Kidney (tissue), 14 donors: ENCODE results near the gene TMOD1. TPM values are rescaled to one million over a fixed set of nuclear protein-coding genes. Genes with fewer than 3 reads are reported as not detected.

Source experiments
- DNase-seq, 5 donors: peaks; one replicate each; pipeline ENCODE4 v3.0.0-alpha.2; 2013 to 2020
- FAIRE-seq: peaks from 2 replicates; lab custom pipeline; 2012; peaks lifted over from hg19 to GRCh38; lab: Jason Lieb, UNC
- H3K27ac ChIP-seq, 2 donors: one replicate each; pipeline ENCODE4 v1.7.0; 2013; ENCODE audit warnings: low read depth in 2 of 2, low read length in 2 of 2, inconsistent platforms in 1 of 2
- H3K27me3 ChIP-seq: one replicate; pipeline ENCODE4 v1.7.1; 2013; ENCODE audit warnings: low read length, inconsistent platforms; ENCODE audit not compliant: control insufficient read depth, insufficient read depth
- H3K36me3 ChIP-seq, 3 donors: one replicate each; pipeline versions ENCODE4 v1.7.0 to v1.7.1; 2013; ENCODE audit warnings: low read length in 3 of 3, control low read depth in 1 of 3, inconsistent platforms in 1 of 3; ENCODE audit not compliant: insufficient read depth in 3 of 3, control insufficient read depth in 2 of 3
- H3K4me1 ChIP-seq, 3 donors: one replicate each; pipeline versions ENCODE4 v1.7.0 to v1.7.1; 2013; ENCODE audit warnings: low read length in 3 of 3, inconsistent platforms in 1 of 3, low read depth in 1 of 3; ENCODE audit not compliant: control insufficient read depth in 2 of 3, insufficient read depth in 2 of 3
- H3K4me3 ChIP-seq, 3 donors: one replicate each; pipeline versions ENCODE4 v1.7.0 to v1.8.1; 2013; ENCODE audit warnings: low read length in 3 of 3, control low read depth in 1 of 3, inconsistent platforms in 1 of 3
- H3K9ac ChIP-seq, 3 donors: one replicate each; pipeline versions ENCODE4 v1.7.0 to v1.7.1; 2013; ENCODE audit warnings: low read length in 3 of 3, control low read depth in 1 of 3, inconsistent platforms in 1 of 3
- H3K9me3 ChIP-seq, 3 donors: one replicate each; pipeline versions ENCODE4 v1.7.0 to v1.7.1; 2013; ENCODE audit warnings: low read length in 3 of 3, control low read depth in 1 of 3, inconsistent platforms in 1 of 3; ENCODE audit not compliant: control insufficient read depth in 2 of 3, insufficient read depth in 1 of 3
- intact Hi-C: fragments of 100-400 bp; cut with DNase I; formaldehyde crosslinking; loops from one replicate; pipeline ENCODE4 v1.11.1; 2022
- polyA plus RNA-seq: library from polyadenylated mRNA; stranded (reverse); fragments of 350-450 nt; fragmentation: Illumina TruSeq; extraction: RNeasy Lipid Tissue Mini Kit (QIAGEN cat#74804); gene quantifications from one replicate; pipeline ENCODE4 v1.2.3, GENCODE V29; 2014; ENCODE audit warnings: low read depth, low replicate concordance; ENCODE audit not compliant: insufficient read depth
- total RNA-seq: library from RNA; stranded (reverse); fragmentation: NEBNext Ultra II Directional; extraction: Animal tissue kit (Norgen Biotek cat#: 25700); gene quantifications from one replicate; pipeline ENCODE4 v1.2.1, GENCODE V29; 2021
- TF ChIP-seq, protein P1 (sequence below): IDR thresholded peaks from 3 replicates; pipeline ENCODE4 v1.5.1; 2012; ENCODE audit warnings: mild to moderate bottlenecking, moderate library complexity, borderline replicate concordance; ENCODE audit not compliant: insufficient read depth; ENCODE audit errors: extremely low read depth
- donor health status: control.
- donor health status: control.
- donor health status: control.
- donor health status: control.
- donor health status: control.
- donor health status: DM: yes; HTN: yes; CAD: no.
- donor health status: Normal renal cell carcinoma (clear cell type).

Gene TMOD1
- total and polyA plus RNA-seq, 2 donors from 2014 or later, result 8.1 to 14.9 TPM

DNA sequence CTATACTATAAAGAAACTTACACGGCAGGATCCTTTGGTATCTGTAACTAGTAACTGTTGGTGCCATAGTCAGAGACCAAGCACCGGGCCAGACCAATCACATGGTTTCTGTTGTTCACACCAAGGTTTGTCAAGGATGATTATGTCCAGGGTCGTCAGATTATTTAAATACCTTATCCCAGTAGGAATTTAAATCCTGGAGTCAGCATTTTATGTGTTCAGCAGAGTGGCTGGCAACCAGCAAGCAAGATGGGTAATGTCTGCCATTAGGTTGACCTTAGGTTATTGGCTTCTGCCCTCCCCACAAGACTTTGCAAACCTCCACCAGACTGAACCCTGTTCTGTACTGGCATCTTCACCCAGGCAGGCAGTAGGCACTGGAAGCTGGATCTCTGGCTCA, 39.3 kb upstream of the TMOD1 start:
- H3K27me3 ChIP-seq, result no peaks in the 10 kb centered on the region
- TF ChIP-seq, protein P1, sequence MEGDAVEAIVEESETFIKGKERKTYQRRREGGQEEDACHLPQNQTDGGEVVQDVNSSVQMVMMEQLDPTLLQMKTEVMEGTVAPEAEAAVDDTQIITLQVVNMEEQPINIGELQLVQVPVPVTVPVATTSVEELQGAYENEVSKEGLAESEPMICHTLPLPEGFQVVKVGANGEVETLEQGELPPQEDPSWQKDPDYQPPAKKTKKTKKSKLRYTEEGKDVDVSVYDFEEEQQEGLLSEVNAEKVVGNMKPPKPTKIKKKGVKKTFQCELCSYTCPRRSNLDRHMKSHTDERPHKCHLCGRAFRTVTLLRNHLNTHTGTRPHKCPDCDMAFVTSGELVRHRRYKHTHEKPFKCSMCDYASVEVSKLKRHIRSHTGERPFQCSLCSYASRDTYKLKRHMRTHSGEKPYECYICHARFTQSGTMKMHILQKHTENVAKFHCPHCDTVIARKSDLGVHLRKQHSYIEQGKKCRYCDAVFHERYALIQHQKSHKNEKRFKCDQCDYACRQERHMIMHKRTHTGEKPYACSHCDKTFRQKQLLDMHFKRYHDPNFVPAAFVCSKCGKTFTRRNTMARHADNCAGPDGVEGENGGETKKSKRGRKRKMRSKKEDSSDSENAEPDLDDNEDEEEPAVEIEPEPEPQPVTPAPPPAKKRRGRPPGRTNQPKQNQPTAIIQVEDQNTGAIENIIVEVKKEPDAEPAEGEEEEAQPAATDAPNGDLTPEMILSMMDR, result no peak
- intact Hi-C loops, result no loop called here
- H3K9me3 ChIP-seq, result no peaks in the 10 kb centered on the region
- no peaks in the 10 kb centered on the region for H3K4me1 ChIP-seq
- no peak overlapping the region for H3K4me3 ChIP-seq
- FAIRE-seq (no peak), DNase-seq (no peak)
- peaks cover 0 to 5% (median 2%) of the 10 kb centered on the region in 3 donors for H3K36me3 ChIP-seq
- no peak overlapping the region for H3K9ac ChIP-seq
- H3K27ac ChIP-seq, result no peak overlapping the region

DNA sequence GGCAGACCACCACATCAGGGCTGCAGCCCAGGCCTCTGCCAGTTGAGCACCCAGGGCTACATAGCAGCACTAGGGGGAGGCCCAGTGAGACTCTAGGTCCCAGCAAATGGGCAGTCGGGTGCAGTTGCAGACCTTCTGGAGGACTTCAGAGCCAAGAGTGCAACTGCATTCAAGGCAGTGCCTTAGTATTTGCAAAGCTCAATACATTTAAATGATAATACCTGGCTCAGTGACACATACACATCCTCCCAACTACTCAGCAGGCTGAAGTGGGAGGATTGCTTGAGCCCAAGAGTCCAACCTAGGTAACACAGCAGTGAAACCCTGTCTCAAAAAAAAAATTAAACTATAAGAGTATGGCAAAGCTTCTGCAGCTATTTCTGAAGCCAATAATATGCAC, 38.6 kb upstream of the TMOD1 start:
- intact Hi-C loops, result no loop called here
- Histone ChIP-seq H3K9me3 (no peaks in the 10 kb centered on the region), H3K27me3 (no peaks in the 10 kb centered on the region), H3K4me3 (no peak overlapping the region), H3K27ac (no peak overlapping the region), H3K4me1 (no peaks in the 10 kb centered on the region), H3K9ac (no peak overlapping the region), H3K36me3 (peaks cover 0 to 5% (median 2%) of the 10 kb centered on the region in 3 donors)
- DNase-seq, result no peak
- no peak for FAIRE-seq
- TF ChIP-seq, protein P1, result no peak

DNA sequence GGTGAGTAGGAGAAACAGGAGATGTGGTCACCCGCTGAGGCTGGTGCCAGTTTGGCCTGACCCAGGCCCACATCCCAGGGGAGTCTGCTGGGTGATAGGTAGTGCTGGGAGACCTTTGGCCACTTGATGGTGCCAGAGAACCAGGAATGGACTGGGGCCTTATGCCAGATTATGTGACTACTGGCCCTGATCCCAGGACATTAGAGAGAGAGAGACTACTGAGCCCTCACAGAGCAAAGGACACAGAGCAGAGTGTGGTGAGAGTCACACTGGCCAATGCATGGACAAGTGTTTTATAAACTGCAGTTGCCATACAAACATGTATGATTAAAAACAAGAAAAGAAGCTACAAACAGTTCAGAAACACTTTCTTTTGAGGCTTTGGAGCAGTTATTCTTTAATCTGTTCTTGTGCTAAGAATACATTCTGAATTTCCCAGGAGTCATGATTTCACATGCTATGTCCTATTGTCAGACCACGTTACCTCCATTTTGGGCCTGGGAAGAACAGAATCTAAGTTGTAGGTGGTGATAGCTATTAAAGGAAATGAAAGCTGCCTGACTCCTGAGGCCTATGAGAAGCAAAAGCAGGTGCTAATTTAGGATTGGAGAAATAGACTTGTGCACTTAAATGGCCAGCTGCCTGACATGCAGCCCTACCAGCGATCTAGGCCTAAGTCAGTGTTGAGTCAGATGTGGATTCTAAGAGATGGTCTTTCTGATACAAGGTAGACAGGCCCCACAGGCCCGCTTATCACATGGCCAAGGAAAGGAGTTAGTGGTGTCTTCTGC, 32.6 kb upstream of the TMOD1 start:
- FAIRE-seq (peak; percentile 15), DNase-seq (peak; percentile 57 to 79 (median 70))
- intact Hi-C loops, result no loop called here
- Histone ChIP-seq H3K27ac (no peak overlapping the region), H3K36me3 (peaks cover 0 to 5% (median 2%) of the 10 kb centered on the region in 3 donors), H3K9ac (no peak overlapping the region), H3K4me3 (no peak overlapping the region), H3K9me3 (no peaks in the 10 kb centered on the region), H3K27me3 (no peaks in the 10 kb centered on the region), H3K4me1 (peaks cover 0 to 3% (median 0%) of the 10 kb centered on the region in 3 donors)
- TF ChIP-seq, protein P1, result peak; percentile 83
